ENCODE measurements around the gene ATP6V1G2.

DNA sequence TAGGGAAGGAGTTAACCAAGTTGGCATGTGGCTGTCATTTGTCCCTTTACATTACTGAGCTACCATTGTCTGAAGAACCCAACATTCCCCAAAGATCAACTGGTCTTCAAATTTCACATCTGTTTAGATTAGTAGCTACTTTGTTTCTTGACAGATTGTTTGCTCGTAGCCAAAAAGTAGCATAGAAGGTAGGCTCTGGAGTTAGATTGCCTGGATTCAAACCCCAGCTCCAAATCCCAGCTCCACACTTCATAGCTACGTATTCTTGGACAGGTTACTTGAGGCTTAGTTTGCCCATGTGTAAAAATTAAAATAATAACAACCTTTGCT lies 2.1 kb upstream of the ATP6V1G2 start:
- TF ChIP-seq, protein P1, sequence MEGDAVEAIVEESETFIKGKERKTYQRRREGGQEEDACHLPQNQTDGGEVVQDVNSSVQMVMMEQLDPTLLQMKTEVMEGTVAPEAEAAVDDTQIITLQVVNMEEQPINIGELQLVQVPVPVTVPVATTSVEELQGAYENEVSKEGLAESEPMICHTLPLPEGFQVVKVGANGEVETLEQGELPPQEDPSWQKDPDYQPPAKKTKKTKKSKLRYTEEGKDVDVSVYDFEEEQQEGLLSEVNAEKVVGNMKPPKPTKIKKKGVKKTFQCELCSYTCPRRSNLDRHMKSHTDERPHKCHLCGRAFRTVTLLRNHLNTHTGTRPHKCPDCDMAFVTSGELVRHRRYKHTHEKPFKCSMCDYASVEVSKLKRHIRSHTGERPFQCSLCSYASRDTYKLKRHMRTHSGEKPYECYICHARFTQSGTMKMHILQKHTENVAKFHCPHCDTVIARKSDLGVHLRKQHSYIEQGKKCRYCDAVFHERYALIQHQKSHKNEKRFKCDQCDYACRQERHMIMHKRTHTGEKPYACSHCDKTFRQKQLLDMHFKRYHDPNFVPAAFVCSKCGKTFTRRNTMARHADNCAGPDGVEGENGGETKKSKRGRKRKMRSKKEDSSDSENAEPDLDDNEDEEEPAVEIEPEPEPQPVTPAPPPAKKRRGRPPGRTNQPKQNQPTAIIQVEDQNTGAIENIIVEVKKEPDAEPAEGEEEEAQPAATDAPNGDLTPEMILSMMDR (IDR thresholded peaks at IDR 0.05; ENCODE audit: insufficient read depth, low read length), result no peak
- TF ChIP-seq POLR2AphosphoS5 (IDR thresholded peaks at IDR 0.05; ENCODE audit: low read depth), result no peak
- TF ChIP-seq, protein P2, sequence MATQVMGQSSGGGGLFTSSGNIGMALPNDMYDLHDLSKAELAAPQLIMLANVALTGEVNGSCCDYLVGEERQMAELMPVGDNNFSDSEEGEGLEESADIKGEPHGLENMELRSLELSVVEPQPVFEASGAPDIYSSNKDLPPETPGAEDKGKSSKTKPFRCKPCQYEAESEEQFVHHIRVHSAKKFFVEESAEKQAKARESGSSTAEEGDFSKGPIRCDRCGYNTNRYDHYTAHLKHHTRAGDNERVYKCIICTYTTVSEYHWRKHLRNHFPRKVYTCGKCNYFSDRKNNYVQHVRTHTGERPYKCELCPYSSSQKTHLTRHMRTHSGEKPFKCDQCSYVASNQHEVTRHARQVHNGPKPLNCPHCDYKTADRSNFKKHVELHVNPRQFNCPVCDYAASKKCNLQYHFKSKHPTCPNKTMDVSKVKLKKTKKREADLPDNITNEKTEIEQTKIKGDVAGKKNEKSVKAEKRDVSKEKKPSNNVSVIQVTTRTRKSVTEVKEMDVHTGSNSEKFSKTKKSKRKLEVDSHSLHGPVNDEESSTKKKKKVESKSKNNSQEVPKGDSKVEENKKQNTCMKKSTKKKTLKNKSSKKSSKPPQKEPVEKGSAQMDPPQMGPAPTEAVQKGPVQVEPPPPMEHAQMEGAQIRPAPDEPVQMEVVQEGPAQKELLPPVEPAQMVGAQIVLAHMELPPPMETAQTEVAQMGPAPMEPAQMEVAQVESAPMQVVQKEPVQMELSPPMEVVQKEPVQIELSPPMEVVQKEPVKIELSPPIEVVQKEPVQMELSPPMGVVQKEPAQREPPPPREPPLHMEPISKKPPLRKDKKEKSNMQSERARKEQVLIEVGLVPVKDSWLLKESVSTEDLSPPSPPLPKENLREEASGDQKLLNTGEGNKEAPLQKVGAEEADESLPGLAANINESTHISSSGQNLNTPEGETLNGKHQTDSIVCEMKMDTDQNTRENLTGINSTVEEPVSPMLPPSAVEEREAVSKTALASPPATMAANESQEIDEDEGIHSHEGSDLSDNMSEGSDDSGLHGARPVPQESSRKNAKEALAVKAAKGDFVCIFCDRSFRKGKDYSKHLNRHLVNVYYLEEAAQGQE (IDR thresholded peaks at IDR 0.05; ENCODE audit: insufficient replicate concordance, low read depth), result no peak
